ENCODE data around the gene SNAPC2.
A peak's percentile ranks its signal among the peaks of the same experiment; 100 is the strongest.
"Not testable (repeated sequence)": the region's sequence is repeated elsewhere in the genome, so short reads cannot be mapped to it uniquely, and the experiment has no call there.

SNAPC2 gene

GRCh38 chr19:7927605-7928333 is 7.6 kb downstream of the SNAPC2 start:
- H3K36me3 Mint-ChIP-seq, result peaks cover 6% of the 10 kb centered on the region
- H3K27ac Mint-ChIP-seq, result peak overlapping the region; percentile 14
- peak in 1 of 2 donors; percentile 20 for DNase-seq (ENCODE audit: low spot score in 2 of 2)
- no peak for ATAC-seq (ENCODE audit: low read depth)
- H3K9me3 Mint-ChIP-seq, result no peaks in the 10 kb centered on the region
- peaks cover 1% of the 10 kb centered on the region for H3K27me3 Mint-ChIP-seq
- H3K4me3 Mint-ChIP-seq, result no peak overlapping the region
- H3K4me1 Mint-ChIP-seq, result peaks cover 14% of the 10 kb centered on the region

GRCh38 chr19:7928334-7928706 is 8.2 kb downstream of the SNAPC2 start:
- Mint-ChIP-seq H3K4me3 (no peak overlapping the region), H3K9me3 (no peaks in the 10 kb centered on the region), H3K27me3 (peaks cover 1% of the 10 kb centered on the region), H3K27ac (peak overlapping the region; percentile 14), H3K36me3 (peaks cover 3% of the 10 kb centered on the region), H3K4me1 (peaks cover 12% of the 10 kb centered on the region)
- ATAC-seq (ENCODE audit: low read depth) (no peak), DNase-seq (ENCODE audit: low spot score in 2 of 2) (no peak)

GRCh38 chr19:7928741-7929701 is 8.9 kb downstream of the SNAPC2 start:
- peak overlapping the region; percentile 50 for H3K27ac Mint-ChIP-seq
- peaks cover 12% of the 10 kb centered on the region for H3K4me1 Mint-ChIP-seq
- H3K36me3 Mint-ChIP-seq, result peaks cover 3% of the 10 kb centered on the region

GRCh38 chr19:7930030-7930429 is 9.9 kb downstream of the SNAPC2 start:
- not testable (repeated sequence) for H3K27me3 Mint-ChIP-seq; ATAC-seq (ENCODE audit: low read depth); H3K36me3 Mint-ChIP-seq; DNase-seq (ENCODE audit: low spot score in 2 of 2); H3K9me3 Mint-ChIP-seq; H3K4me3 Mint-ChIP-seq; H3K27ac Mint-ChIP-seq
- H3K4me1 Mint-ChIP-seq, result peaks cover 12% of the 10 kb centered on the region

More at GRCh38 chr19:7928741-7929701, 8.9 kb downstream of the SNAPC2 start:
- DNase-seq (ENCODE audit: low spot score in 2 of 2), result peak in 1 of 2 donors; percentile 71
- ATAC-seq (ENCODE audit: low read depth), result peak; percentile 65
- Mint-ChIP-seq H3K27me3 (peaks cover 1% of the 10 kb centered on the region), H3K9me3 (no peaks in the 10 kb centered on the region), H3K4me3 (no peak overlapping the region)

- ATAC-seq (ENCODE audit: low read depth), result no peak
- H3K27me3 Mint-ChIP-seq, result no peaks in the 10 kb centered on the region
- H3K4me1 Mint-ChIP-seq, result peaks cover 9% of the 10 kb centered on the region
- H3K36me3 Mint-ChIP-seq, result peaks cover 6% of the 10 kb centered on the region
- no peak for DNase-seq (ENCODE audit: low spot score in 2 of 2)
- no peak overlapping the region for H3K27ac Mint-ChIP-seq
- H3K9me3 Mint-ChIP-seq, result no peaks in the 10 kb centered on the region
- no peak overlapping the region for H3K4me3 Mint-ChIP-seq
Measured at GRCh38 chr19:7930765-7931164, 10.6 kb downstream of the SNAPC2 start.

GRCh38 chr19:7931221-7932061 is 11.3 kb downstream of the SNAPC2 start:
- peak in 1 of 2 donors; percentile 11 for DNase-seq (ENCODE audit: low spot score in 2 of 2)

GRCh38 chr19:7932276-7932929 is 12.3 kb downstream of the SNAPC2 start:
- Mint-ChIP-seq H3K4me1 (peaks cover 7% of the 10 kb centered on the region), H3K27ac (no peak overlapping the region), H3K4me3 (no peak overlapping the region), H3K27me3 (no peaks in the 10 kb centered on the region), H3K36me3 (peaks cover 12% of the 10 kb centered on the region), H3K9me3 (no peaks in the 10 kb centered on the region)
- ATAC-seq (ENCODE audit: low read depth) (no peak), DNase-seq (ENCODE audit: low spot score in 2 of 2) (peak in 1 of 2 donors; percentile 10)

More at GRCh38 chr19:7931221-7932061, 11.3 kb downstream of the SNAPC2 start:
- Mint-ChIP-seq H3K36me3 (peaks cover 9% of the 10 kb centered on the region), H3K9me3 (no peaks in the 10 kb centered on the region), H3K4me3 (no peak overlapping the region), H3K27ac (no peak overlapping the region), H3K4me1 (peaks cover 7% of the 10 kb centered on the region), H3K27me3 (no peaks in the 10 kb centered on the region)
- ATAC-seq (ENCODE audit: low read depth), result no peak

GRCh38 chr19:7932930-7933300 is 12.8 kb downstream of the SNAPC2 start:
- H3K4me1 Mint-ChIP-seq, result peaks cover 7% of the 10 kb centered on the region
- H3K9me3 Mint-ChIP-seq, result no peaks in the 10 kb centered on the region
- DNase-seq (ENCODE audit: low spot score in 2 of 2) (no peak), ATAC-seq (ENCODE audit: low read depth) (no peak)
- H3K4me3 Mint-ChIP-seq, result no peak overlapping the region
- no peaks in the 10 kb centered on the region for H3K27me3 Mint-ChIP-seq
- no peak overlapping the region for H3K27ac Mint-ChIP-seq
- H3K36me3 Mint-ChIP-seq, result peaks cover 10% of the 10 kb centered on the region

GRCh38 chr19:7933411-7933810 is 13.3 kb downstream of the SNAPC2 start:
- Mint-ChIP-seq H3K4me3 (no peak overlapping the region), H3K27me3 (no peaks in the 10 kb centered on the region), H3K9me3 (no peaks in the 10 kb centered on the region), H3K4me1 (peaks cover 7% of the 10 kb centered on the region), H3K27ac (no peak overlapping the region), H3K36me3 (peaks cover 10% of the 10 kb centered on the region)
- ATAC-seq (ENCODE audit: low read depth) (no peak), DNase-seq (ENCODE audit: low spot score in 2 of 2) (no peak)

GRCh38 chr19:7933828-7934725 is 13.9 kb downstream of the SNAPC2 start:
- Mint-ChIP-seq H3K9me3 (no peaks in the 10 kb centered on the region), H3K36me3 (peaks cover 14% of the 10 kb centered on the region), H3K27ac (no peak overlapping the region), H3K4me3 (no peak overlapping the region), H3K27me3 (no peaks in the 10 kb centered on the region), H3K4me1 (peaks cover 4% of the 10 kb centered on the region)
- DNase-seq (ENCODE audit: low spot score in 2 of 2) (no peak), ATAC-seq (ENCODE audit: low read depth) (no peak)

GRCh38 chr19:7934766-7935165 is 14.6 kb downstream of the SNAPC2 start:
- no peak overlapping the region for H3K27ac Mint-ChIP-seq
- H3K36me3 Mint-ChIP-seq, result peaks cover 14% of the 10 kb centered on the region
- DNase-seq (ENCODE audit: low spot score in 2 of 2) (no peak), ATAC-seq (ENCODE audit: low read depth) (no peak)
- no peaks in the 10 kb centered on the region for H3K27me3 Mint-ChIP-seq
- H3K9me3 Mint-ChIP-seq, result no peaks in the 10 kb centered on the region
- H3K4me3 Mint-ChIP-seq, result no peak overlapping the region
- H3K4me1 Mint-ChIP-seq, result no peaks in the 10 kb centered on the region

GRCh38 chr19:7940841-7941240 is 20.7 kb downstream of the SNAPC2 start:
- no peak for DNase-seq (ENCODE audit: low spot score in 2 of 2)
- Mint-ChIP-seq H3K4me1 (peaks cover 14% of the 10 kb centered on the region), H3K27ac (no peak overlapping the region), H3K27me3 (no peaks in the 10 kb centered on the region), H3K36me3 (peaks cover 14% of the 10 kb centered on the region), H3K9me3 (no peaks in the 10 kb centered on the region), H3K4me3 (no peak overlapping the region)
- no peak for ATAC-seq (ENCODE audit: low read depth)
